ENCODE measurements around the gene MRGPRG.
"Not testable (repeated sequence)": the region's sequence is repeated elsewhere in the genome, so short reads cannot be mapped to it uniquely, and the experiment has no call there.

MRGPRG gene

DNA sequence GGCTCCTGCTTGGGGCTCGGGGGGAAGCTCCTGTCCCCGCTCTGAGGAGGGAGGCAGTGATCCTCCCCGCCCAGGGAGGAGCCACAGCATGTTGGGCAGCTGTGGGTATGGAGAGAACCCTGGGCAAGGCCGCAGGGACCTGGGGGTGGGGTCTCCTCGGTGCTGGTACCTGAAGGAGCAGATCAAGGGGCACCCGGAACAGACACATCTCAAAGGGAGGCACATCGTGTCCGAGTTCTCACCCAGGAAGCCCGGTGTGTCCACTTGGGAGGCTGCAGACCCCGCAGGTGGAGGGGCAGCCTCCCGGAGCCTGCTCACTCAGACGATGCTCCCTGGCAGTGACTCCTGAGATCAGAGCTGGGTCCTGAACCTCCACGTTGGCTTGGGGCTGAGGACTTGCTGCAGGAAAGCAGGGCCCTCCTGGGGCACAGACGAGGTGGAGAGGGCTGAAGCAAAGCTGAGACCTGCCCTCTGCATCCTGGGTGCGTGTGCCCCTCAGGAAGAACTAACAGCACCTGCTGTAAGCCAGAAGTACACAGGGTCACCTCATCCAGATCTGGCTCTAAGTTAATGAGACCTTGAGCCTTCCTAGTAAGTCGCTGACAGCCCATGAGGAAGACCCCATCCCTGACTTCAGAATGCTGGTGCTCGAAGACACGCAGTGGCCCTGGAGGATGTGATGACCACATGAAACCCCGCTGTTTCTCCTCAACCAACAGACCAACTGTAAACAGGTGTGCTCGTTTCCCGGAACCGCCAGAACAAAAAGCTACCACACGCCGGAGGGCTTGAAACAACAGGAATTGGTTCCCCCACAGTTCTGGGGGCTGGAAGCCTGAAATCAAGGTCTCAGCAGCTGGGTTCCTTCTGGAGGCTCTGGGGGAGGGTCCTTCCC is 47.6 kb downstream of the MRGPRG start:
- Histone ChIP-seq H4K8ac (ENCODE audit: low read depth, low read length) (no peak overlapping the region), H2AK5ac (ENCODE audit: low read length) (no peak overlapping the region), H3K27me3 (ENCODE audit: insufficient read depth, low read length, poor library complexity) (no peaks in the 10 kb centered on the region), H4K5ac (ENCODE audit: low read length) (no peak overlapping the region), H2BK120ac (ENCODE audit: low read depth, low read length) (no peak overlapping the region), H3K79me1 (ENCODE audit: low read length) (no peaks in the 10 kb centered on the region), H3K4me1 (ENCODE audit: control insufficient read depth, low read depth, low read length) (no peaks in the 10 kb centered on the region), H3K36me3 (ENCODE audit: control insufficient read depth, insufficient read depth, low read length) (no peaks in the 10 kb centered on the region), H3K4ac (ENCODE audit: low read depth, low read length) (no peak overlapping the region), H2BK5ac (ENCODE audit: low read length) (no peak overlapping the region), H3K27ac (ENCODE audit: low read depth, low read length) (no peak overlapping the region), H3K18ac (ENCODE audit: low read length) (no peak overlapping the region), H3K4me2 (ENCODE audit: low read length) (no peak overlapping the region), H3K4me3 (ENCODE audit: low read length) (no peak overlapping the region), H3K23ac (ENCODE audit: low read length) (no peak overlapping the region), H2BK15ac (replicated peaks; ENCODE audit: low read depth) (no peak overlapping the region), H3K56ac (ENCODE audit: low read length) (no peak overlapping the region), H3K9ac (ENCODE audit: low read length) (no peak overlapping the region), H3K79me2 (ENCODE audit: control insufficient read depth, insufficient read depth, low read length) (no peaks in the 10 kb centered on the region)
- no CpG with 5 or more reads among the region's 24 CpGs for WGBS (ENCODE audit: extremely low coverage, insufficient coverage, low lambda C conversion rate)
- DNase-seq = no peak

DNA sequence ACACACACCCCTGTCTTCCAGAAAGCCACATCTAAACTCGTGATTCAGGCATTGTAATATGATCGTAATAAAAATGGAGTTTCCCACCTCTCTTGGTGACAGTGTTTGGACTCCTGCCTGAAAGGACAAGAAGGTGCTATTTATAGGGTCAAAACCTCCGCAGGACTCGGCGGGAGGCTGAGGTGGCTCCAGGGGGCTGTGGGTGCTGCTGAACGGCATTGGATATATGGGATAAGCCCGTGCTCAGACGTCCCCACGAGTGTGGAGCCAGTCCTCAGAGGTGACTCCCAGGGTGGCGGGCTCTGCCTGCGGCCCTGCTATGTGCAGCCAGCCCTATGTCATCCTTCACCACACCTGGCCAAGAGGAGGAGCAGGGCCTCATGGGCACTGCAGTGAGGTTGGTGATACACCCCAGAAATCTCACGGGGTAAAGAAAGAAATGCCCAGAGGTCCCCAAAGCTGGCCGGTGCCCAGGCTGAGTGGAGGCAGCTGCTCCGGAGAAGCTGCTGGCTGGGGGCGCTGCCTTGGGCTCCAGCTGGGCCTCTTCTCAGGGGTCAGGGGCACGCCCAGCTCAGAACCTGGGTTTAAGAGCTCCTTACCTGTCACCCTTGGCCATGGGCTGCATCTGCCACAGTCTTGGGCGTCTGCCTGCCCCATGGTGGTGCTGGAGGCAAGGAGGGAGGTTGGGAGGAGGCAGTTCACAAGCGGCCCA is 48.4 kb downstream of the MRGPRG start:
- WGBS (ENCODE audit: extremely low coverage, insufficient coverage, low lambda C conversion rate) = no CpG with 5 or more reads among the region's 18 CpGs
- Histone ChIP-seq H3K27ac (ENCODE audit: low read depth, low read length) (no peak overlapping the region), H3K79me1 (ENCODE audit: low read length) (no peaks in the 10 kb centered on the region), H2BK120ac (ENCODE audit: low read depth, low read length) (no peak overlapping the region), H3K4me2 (ENCODE audit: low read length) (no peak overlapping the region), H3K4ac (ENCODE audit: low read depth, low read length) (no peak overlapping the region), H3K4me1 (ENCODE audit: control insufficient read depth, low read depth, low read length) (no peaks in the 10 kb centered on the region), H3K9ac (ENCODE audit: low read length) (no peak overlapping the region), H4K8ac (ENCODE audit: low read depth, low read length) (no peak overlapping the region), H3K27me3 (ENCODE audit: insufficient read depth, low read length, poor library complexity) (no peaks in the 10 kb centered on the region), H3K36me3 (ENCODE audit: control insufficient read depth, insufficient read depth, low read length) (no peaks in the 10 kb centered on the region), H2BK15ac (replicated peaks; ENCODE audit: low read depth) (no peak overlapping the region), H3K79me2 (ENCODE audit: control insufficient read depth, insufficient read depth, low read length) (no peaks in the 10 kb centered on the region), H3K56ac (ENCODE audit: low read length) (no peak overlapping the region), H2BK5ac (ENCODE audit: low read length) (no peak overlapping the region), H4K5ac (ENCODE audit: low read length) (no peak overlapping the region), H3K4me3 (ENCODE audit: low read length) (no peak overlapping the region), H2AK5ac (ENCODE audit: low read length) (no peak overlapping the region), H3K23ac (ENCODE audit: low read length) (peak overlapping the region; percentile 57), H3K18ac (ENCODE audit: low read length) (no peak overlapping the region)
- DNase-seq = no peak

DNA sequence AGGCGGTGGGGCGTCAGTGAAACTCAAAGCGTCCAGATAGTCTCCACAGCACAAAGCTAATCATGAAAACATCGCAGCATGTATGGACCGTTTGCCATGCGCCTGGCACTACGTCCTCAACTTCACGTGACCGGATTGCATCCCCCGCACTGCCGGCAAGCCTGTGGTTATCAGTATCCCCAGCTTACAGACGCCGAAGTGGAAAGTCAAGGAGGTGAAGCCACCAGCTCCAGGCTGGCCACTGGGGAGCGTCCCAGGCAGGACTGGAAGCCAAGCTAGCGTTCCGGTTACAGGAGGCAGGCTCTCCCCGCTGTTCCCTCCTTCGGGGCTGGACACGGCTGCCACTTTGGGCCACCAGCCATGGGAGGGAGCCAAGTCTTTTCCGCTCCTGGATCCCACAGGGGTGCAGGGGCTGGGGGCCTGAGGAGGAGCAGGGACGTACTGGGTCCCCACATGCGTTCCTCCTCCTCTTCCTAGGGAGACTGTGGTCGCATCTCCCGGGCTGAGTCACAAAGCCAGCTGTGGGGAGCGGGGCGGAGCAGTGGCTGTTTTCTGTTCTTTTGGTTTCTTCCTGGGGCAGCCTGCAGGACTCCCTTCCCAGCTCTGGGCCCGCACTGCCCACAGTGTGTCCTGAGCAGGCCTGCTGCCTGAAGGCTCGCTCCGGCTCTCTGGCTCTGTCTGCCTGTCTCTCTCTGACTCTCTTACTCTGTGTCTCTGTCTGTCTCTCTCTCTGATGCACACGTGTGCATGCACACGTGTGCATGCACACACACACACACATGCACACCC is 49.2 kb downstream of the MRGPRG start:
- peak; percentile 66 for DNase-seq
- Histone ChIP-seq H3K56ac (ENCODE audit: low read length) (peak overlapping the region; percentile 79), H3K4me1 (ENCODE audit: control insufficient read depth, low read depth, low read length) (no peaks in the 10 kb centered on the region), H3K27me3 (ENCODE audit: insufficient read depth, low read length, poor library complexity) (no peaks in the 10 kb centered on the region), H3K4ac (ENCODE audit: low read depth, low read length) (no peak overlapping the region), H3K23ac (ENCODE audit: low read length) (peak overlapping the region; percentile 74), H4K5ac (ENCODE audit: low read length) (no peak overlapping the region), H3K79me2 (ENCODE audit: control insufficient read depth, insufficient read depth, low read length) (no peaks in the 10 kb centered on the region), H2AK5ac (ENCODE audit: low read length) (no peak overlapping the region), H3K79me1 (ENCODE audit: low read length) (no peaks in the 10 kb centered on the region), H3K9ac (ENCODE audit: low read length) (peak overlapping the region; percentile 35), H3K36me3 (ENCODE audit: control insufficient read depth, insufficient read depth, low read length) (no peaks in the 10 kb centered on the region), H3K27ac (ENCODE audit: low read depth, low read length) (no peak overlapping the region), H2BK120ac (ENCODE audit: low read depth, low read length) (no peak overlapping the region), H2BK5ac (ENCODE audit: low read length) (no peak overlapping the region), H4K8ac (ENCODE audit: low read depth, low read length) (no peak overlapping the region), H3K18ac (ENCODE audit: low read length) (no peak overlapping the region), H3K4me2 (ENCODE audit: low read length) (peak overlapping the region; percentile 18), H2BK15ac (replicated peaks; ENCODE audit: low read depth) (no peak overlapping the region), H3K4me3 (ENCODE audit: low read length) (no peak overlapping the region)
- whole genome bisulfite sequencing (ENCODE audit: extremely low coverage, insufficient coverage, low lambda C conversion rate) = no CpG with 5 or more reads among the region's 31 CpGs

DNA sequence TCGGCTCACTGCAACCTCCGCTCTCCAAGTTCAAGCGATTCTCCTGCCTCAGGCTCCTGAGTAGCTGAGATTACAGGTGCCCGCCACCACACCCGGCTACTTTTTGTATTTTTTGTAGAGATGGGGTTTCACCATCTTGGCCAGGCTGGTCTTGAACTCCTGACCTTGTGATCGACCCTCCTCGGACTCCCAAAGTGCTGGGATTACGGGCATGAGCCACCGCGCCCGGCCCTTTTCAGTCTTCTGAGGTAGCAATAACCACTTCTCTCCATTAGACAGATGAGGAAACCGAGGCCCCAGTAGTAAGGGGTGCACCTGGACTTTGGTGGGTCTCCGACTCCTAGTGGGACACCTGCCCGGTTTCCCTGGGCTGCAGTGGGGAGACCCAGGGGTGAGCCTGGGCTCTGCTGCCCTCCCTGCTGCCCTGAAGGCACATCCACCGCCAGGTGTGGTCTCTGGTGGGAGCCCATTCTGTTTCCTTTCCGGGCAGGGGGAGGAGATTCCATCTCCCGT is 49.8 kb downstream of the MRGPRG start:
- H3K56ac ChIP-seq (ENCODE audit: low read length) = peak overlapping the region; percentile 79
- H2BK15ac ChIP-seq (replicated peaks; ENCODE audit: low read depth); H3K4me3 ChIP-seq (ENCODE audit: low read length); H3K79me2 ChIP-seq (ENCODE audit: control insufficient read depth, insufficient read depth, low read length); H3K4me2 ChIP-seq (ENCODE audit: low read length); H3K79me1 ChIP-seq (ENCODE audit: low read length); H2AK5ac ChIP-seq (ENCODE audit: low read length); H3K27me3 ChIP-seq (ENCODE audit: insufficient read depth, low read length, poor library complexity); H2BK120ac ChIP-seq (ENCODE audit: low read depth, low read length); H3K18ac ChIP-seq (ENCODE audit: low read length); H2BK5ac ChIP-seq (ENCODE audit: low read length); H3K4ac ChIP-seq (ENCODE audit: low read depth, low read length); H3K23ac ChIP-seq (ENCODE audit: low read length); H3K4me1 ChIP-seq (ENCODE audit: control insufficient read depth, low read depth, low read length); H3K36me3 ChIP-seq (ENCODE audit: control insufficient read depth, insufficient read depth, low read length); H3K9ac ChIP-seq (ENCODE audit: low read length); DNase-seq; H4K5ac ChIP-seq (ENCODE audit: low read length); H4K8ac ChIP-seq (ENCODE audit: low read depth, low read length); H3K27ac ChIP-seq (ENCODE audit: low read depth, low read length): not testable (repeated sequence)
- no CpG with 5 or more reads among the region's 17 CpGs for WGBS (ENCODE audit: extremely low coverage, insufficient coverage, low lambda C conversion rate)

Measured in mesendoderm (in vitro differentiated cells).